Activated CD4-positive, alpha-beta T cell treated with anti-CD3 and anti-CD28 coated beads for 24 hours (primary cell): Measurements from ENCODE around the gene SLC5A1.
A peak's percentile ranks its signal among the peaks of the same experiment; 100 is the strongest.

Source experiments
- DNase-seq, 2 donors: peaks; one replicate each; pipeline ENCODE4 v3.0.0-alpha.2; 2020; ENCODE audit warnings: low read depth in 2 of 2

The SLC5A1 gene

DNA sequence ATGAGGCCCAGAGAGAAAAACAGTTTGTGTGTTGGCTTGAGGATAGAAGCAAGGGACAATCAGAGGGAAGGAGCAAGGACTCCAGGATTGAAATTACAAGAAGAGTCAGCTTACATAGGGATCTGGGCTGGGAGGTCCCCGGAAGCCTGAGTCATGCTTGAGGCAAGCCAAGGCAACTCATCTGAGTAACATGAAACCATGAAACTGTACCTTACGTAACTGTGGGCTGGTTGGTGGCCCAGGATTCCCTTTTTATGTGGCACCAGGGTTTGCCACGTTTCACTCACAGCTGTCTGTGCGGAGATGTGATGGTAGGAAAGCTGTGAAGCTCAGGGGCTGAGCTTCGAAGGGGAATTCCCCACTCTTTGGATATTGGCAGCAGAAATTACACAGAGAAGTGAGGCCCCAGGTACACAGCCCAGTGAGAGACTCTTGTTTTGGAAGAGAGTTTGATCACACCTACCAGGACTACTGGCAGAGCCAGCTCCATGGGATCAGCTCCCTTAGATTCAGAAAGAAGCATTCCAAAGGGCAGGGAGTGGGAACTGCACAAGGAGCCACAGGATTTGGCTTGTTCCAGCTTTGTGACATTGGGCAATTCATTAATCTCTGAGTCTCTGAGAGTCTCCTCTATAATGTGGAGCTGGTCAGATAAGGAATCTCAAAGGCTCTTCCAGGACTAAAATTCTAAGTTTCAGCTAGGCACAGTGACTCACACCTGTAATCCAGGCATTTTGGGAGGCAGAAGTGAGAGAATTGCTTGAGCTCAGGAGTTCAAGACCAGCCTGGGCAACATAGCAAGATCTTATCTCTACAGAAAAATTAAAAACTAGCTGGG, 7.8 kb downstream of the SLC5A1 start:
- DNase-seq = peak; percentile 32 to 47

DNA sequence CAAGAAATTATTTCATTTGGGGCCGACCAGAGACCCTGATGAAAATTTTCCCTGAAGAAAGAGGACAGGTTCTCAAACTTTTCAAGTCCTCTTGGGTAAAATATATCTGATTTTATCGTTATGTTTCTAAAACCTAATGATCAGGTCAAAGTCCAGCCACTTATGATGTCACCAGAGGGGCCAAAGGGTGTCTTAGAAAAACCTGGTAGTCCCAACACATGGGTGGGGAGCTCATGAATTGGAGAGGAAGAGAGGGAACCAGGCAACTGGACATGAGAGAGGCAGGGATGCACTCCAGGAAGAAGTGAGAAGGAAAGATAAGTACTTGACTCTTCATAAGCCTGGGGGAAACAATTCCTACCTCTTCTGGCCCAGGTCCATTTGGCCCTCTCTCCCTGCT, 9.2 kb downstream of the SLC5A1 start:
- DNase-seq = no peak

DNA sequence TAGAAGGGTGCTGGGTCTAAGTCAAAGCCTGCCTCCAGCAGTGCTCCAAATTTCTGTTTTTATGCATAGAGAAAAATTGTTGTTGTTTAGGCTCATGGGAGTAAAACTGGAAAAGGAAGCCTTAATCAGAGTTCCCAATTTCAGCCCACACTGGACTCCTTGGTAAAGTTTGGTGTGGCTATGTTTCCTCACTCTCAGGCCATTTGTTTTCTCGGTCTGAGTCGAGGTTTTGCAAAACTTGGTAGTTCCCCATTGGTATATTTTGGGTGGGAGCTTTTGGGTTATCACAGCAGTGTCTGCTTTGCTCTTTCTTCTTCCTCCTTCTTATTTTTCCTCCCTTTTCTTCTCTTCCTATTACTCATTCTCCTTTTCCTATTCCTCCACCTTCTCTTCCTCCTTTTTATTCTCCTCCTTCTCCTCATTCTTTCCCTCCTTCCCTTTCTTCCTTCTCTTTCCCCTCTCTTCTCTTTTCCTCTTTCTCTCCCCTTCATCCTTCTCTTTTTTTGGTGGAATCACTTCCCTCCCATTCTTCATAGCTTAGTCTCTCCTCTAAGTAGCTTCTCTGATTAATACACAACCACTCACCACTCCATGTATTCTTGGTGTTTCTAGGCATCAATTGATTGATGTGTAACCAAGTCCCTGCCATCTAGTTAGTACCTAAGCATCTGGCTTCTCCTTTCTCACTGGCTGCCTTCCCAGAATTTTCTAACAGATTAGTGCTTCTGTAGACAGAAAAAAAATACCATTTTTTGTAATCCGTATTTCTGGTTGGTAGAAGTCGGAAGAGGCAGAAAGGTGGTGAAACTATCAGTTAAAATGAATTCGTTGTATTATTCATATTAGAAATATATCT, 10.1 kb downstream of the SLC5A1 start:
- DNase-seq = no peak

DNA sequence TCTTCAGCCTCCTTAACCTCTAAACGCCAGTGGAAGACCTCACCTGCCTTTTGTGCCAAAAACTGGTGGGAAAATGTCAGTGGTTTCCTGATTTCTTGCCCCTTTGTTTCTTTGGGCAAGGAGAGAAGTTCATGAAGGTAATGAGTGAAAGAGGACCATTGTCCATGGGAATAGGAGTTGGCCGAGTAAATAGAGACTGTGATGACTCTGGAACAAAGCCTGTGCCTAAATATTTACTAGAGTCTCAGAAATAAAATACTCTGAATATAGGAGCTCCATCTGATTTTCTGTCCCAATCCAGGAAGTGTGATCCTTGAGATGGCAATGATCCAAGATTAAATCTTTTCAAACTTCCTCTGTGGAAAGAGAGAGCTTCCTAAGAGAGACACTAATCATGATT, 12.0 kb downstream of the SLC5A1 start:
- DNase-seq = no peak

DNA sequence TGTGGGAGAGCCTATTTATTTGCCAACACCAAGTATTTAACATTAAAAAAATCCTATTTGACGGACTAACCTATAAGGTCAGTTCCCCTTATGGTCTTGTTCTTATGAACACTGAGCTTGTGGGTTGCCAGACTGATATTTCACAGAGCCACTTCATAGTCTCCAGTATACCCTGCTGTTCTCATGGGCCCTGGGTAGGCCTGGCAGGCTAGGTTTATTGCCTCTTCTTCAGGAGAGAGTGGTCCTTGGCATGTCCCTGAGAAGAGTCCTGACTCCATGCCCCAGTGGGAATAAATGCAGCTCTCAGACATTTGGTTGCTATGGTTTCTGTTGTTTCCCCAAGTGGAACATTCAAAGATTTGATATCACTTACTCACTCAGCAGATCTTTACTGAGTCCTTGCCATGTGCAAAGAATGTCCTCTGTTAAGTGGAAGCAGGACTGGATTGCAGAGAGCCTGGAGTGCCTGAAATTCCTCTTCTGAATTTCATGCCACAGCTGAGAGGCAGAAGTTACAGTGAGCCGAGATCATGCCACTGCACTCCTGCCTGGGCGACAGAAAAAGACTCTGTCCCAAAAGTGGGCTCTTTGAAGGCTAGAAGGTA, 15.7 kb downstream of the SLC5A1 start:
- DNase-seq = no peak

DNA sequence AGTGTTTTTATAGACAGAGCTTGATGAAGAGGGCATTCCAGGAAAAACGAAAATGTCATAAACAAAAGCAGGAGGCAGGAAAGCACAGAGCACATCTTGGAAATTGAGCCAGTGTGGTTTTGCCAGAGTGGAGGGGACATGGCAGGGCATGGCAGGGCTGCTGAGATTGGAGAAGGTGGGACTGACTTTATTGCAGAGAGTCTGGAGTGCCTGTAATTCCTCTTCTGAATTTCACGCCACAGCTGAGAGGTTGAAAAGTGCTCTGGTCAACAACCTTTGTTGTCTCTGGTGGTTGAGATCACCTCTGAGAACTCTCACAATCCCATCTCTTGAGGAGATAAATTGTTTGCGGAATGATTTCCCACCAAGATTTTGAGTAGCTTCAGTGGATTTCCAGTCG, 16.4 kb downstream of the SLC5A1 start:
- DNase-seq = no peak

DNA sequence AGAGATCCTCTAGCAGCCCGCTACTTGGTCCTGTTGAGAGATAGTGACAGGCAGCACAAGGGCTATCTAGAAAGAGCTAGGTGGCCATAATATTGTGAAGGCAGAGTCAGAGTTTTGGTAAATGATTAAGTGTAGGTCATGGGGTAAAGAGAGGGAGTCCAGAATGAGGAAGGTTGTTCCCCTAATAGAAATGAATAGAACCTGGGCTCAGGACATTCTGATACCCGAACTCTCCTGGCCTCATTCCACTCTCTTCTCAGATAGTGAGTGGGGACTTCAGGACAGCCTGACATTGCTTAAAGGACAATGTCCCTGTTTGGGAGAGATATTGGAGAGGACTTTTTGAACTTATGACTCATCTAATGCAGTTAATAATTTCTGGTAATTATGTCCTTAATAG, 20.6 kb downstream of the SLC5A1 start:
- DNase-seq = no peak

DNA sequence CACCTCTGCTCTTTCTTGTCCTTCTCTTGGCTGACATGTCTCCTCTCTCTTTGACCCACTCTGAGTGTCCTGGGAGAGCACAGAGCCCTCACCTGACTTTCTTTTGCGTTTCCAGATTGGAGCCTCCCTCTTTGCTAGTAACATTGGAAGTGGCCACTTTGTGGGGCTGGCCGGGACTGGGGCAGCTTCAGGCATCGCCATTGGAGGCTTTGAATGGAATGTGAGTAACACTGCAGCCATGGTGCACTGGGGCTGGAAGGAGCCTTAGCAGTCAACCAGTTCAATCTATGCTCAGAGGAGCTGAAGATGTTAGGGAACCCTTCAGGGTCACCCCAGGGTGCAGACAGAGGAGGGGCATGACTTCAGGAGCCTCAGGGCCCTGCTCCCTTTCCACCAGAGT, 23.8 kb downstream of the SLC5A1 start:
- no peak for DNase-seq

DNA sequence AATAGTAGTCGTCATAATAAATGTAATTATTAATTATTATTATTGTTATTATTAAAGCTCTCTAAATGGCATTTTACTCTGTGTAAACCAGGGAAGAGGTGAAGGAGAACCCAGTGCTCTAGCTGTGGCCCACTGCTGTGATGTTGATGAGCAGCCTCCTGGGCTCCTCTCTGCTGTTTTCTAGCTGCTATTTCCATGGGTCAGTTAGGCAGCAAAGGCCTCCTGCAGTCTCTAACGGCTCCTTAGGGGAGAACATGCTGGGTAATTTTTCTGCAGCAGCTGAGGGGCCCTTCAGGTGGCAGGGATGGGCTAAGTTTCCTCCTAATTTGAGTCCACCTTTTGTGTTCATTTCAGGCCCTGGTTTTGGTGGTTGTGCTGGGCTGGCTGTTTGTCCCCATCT, 24.6 kb downstream of the SLC5A1 start:
- DNase-seq = no peak

DNA sequence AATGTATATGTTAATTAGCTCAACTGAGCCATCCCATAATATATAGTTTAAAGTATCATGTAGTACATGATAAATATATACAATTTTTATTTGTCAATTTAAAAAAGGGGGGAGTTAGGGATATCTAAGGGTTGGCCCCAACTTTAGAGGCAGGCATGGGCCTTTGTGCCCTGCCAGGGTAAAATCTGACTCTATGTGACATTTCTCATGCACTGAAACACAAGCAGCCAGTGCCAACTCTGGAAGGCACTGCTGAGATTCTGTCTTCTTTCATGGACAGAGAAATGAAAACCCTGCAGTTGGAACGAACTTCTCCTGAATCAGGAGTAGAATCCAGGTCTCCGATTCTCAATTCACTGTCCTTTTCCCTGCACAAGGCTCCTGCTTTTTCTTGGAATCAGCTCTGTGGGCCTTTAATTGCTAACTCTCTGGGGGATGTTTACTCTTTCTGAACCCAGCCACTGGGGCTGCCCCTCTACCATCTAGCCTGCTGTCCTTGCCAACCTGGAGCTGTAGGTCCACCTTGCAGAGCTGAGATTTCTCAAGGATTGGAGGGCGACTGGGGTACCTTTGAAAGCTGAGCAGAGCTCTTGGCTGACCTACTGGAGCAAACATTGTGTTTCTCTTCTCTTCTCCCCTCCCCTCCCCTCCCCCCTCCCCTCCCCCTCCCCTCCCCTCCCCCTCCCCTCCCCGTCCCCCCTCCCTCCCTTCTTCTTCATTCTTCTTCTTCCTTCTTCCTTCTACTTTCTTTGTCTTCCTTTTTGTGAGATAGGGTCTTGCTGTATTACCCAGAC, 26.7 kb downstream of the SLC5A1 start:
- no peak for DNase-seq

DNA sequence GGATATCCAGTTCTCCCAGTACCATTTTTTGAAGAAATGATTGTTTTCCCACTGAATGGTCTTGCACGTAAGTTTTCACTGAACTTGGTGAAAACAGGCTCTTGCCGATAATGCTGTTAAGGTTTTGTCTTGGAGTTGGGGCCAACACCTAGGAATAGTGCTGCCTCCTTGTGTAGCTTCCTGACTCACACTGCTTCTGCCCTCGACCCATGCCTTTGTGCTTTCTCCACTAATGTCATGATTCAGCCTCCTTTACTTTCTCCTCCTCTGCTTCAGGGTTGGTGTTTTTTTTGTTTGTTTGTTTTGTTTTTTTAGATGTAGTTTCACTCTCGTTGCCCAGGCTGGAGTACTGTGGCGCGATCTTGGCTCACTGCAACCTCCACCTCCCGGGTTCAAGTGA, 30.2 kb downstream of the SLC5A1 start:
- DNase-seq = no peak

DNA sequence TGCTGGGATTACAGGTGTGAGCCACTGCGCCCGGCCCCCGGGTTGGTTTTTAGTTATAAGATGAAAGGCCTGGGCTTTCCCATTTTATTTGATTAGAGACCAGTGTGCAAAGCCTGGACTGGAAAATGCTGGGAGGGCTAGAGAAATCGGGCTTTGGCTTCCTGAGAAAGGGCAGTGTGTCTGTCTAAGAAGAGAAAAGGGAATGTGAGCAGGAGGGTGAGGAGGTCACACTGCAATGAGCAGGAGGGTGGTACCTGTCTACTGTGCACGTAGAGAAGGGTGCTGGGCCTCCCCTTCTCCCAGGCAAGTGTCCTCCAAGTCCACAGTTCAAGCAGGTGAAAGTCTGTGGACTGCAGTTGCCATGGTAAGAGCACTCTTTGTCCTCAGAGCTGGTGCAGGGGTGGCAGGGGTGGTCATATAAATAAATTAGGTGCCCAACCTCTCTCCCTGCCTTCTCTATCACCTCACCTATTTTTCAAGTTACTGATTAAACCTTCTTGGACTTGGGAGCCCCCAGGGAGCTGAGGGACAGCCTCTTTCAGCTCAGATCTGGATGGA, 30.8 kb downstream of the SLC5A1 start:
- DNase-seq = no peak

DNA sequence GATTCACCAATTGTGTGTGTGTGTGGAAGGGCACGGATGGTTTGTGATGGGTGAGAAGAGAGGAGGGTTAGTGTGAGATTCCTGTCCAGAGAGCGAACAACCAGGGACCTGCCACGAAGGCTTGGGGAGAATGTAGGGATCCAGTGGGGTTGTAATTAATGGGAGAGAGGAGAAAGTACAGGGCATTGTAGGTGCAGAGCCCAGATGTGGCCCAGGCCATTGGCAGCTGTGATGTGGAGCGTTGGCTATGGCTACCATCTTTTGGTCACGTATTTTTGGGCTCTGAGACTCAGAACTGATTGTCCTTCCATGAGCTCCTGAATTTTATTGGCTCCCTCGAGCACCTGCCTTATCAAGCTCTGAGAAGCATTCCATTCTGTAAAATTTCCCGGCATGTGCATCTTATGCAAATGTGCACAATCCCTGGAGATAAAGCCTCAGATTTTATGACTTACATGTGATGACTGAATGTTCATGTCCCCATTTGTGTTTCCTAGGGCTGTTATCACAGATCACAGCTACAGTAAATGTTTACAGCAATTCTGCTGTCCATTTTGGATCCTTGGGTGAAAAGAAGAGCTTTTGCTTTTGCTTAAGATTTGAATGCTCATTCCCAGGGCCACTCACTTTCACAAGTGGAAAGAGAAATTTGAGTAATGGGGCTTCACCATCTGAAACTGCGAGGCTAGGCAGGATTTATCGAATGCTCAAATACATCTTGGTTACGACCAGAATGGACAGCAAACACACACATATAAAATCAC, 33.1 kb downstream of the SLC5A1 start:
- DNase-seq = no peak

DNA sequence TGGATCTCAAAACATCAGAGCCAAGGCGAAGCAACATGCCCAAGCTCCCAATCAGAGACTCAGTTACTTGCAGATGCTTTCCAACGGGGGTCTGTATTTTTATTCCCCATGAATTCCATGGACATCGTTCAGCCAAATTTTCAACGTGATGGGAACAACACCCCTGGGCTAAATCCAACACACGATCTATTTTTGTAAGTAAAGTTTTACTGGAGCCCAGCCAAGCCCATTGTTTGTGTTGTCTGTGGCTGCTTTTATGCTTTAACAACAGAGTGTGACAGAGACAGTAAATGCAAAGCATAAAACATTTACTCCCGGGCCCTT, 33.7 kb downstream of the SLC5A1 start:
- DNase-seq = no peak

DNA sequence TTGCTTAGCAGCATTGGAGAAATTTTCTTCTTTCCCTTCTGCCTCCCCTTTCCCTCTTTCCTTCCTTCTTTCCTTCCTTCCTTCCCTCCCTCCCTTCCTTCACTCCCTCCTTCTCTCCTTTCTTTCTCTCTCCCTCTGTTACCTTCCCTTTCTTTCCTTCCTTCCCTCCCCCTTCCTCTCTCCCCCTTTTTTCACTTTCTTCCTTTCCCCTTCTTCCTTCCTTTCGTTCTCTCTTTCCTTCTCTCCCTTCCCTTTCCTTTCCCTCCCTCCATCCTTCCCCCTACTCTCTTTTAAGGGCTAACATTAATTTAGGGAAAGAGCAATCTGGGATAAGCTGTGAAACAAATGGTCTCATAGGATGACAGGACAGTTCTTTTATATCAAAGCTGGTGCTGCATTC, 34.1 kb downstream of the SLC5A1 start:
- no peak for DNase-seq

DNA sequence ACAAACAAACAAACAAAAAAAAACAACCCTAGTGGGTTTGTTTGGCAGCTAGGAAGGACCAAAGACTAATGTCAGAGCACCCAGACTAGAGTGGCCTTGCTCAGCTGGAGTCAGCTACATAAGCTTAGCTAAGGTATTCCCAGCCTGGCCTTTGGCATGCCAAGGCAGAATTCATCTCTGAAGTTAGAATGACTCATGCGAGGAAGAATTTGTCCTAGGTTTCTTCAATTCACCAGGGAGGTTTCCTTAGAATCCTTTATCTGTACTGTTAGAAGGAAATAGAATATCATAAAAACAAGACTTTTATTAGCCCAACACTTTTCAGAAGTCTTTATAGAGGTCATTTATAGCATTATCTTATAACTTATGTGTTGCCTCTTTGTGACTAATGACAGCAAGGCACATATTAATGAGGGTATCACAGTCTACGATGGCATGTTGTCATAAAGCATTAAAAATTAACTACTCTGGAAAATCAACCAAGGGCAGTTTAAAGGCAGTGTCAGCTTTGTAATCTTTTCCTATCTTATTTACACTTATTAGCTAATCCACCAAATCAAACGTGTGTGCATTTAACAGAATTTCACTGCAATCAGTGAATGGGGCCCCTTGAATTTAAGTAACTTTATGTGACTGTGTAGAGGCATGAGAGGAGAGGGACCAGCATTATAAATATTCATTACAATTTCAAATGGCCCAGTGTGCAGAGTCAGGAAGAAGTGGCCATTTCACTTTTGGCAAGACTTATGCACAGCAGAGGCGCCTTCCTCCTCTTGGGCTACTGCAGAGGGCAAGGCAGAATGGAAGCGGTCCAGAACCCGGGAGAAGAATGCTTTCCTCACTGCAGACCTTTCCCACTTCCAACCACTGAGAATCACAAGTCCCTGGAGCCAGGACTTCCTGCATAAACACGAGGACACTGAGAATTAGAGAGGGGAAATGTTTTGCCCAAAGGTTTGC, 36.3 kb downstream of the SLC5A1 start:
- no peak for DNase-seq

DNA sequence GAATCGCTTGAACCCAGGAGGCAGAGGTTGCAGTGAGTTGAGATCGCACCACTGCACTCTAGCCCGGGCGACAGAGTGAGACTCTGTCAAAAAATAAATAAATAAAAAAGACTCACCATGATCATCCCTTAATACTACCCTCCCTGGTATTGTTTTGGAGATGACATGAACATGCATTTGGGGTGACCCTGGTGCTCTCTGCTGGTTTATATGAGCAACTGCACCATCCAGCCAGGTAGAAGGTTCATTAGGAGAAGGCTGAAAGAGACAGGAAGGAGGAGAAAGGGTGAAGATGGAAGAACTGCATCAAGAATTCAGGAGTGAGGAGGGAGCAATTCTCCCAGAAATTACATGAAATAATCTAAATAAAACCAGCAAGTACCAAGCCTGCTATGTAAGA, 37.8 kb downstream of the SLC5A1 start:
- DNase-seq = peak in 1 of 2 donors; percentile 1

DNA sequence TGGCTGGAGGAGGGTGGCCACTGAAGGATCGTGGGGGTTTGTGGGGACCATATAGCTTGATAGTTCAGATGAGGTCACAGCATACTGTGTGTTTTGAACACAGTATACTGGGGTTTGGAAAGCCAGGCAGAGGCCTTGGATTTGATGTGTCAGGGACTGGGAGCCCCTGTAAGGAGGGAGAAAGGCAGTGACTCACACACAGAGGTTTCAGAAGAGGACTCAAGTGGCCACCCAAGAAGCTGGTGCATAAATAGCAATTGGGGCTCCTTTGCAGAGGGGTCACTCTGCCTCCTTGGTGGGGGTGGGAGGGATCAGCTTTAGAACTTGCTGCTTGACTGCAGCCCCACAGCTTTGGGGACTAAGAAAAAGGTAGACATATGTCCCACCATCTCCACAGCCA, 39.3 kb downstream of the SLC5A1 start:
- DNase-seq = no peak

DNA sequence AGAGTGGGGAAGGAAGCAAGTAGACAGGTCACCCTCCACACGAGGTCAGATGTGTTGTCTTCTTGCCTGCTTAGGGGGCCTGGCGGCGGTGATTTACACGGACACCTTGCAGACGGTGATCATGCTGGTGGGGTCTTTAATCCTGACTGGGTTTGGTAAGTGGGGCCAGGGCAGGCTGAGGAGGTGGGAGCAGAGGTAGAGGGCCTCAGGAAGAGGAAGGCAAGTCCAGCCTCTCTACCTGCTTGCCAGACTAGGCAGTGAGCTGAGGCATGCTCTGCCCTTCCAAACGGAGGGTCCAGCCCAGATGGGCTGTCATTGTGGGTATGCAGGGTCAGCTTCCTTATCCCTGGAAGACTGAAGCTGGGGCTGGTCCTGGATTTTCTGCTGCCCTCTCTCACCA, 39.9 kb downstream of the SLC5A1 start:
- DNase-seq = no peak

DNA sequence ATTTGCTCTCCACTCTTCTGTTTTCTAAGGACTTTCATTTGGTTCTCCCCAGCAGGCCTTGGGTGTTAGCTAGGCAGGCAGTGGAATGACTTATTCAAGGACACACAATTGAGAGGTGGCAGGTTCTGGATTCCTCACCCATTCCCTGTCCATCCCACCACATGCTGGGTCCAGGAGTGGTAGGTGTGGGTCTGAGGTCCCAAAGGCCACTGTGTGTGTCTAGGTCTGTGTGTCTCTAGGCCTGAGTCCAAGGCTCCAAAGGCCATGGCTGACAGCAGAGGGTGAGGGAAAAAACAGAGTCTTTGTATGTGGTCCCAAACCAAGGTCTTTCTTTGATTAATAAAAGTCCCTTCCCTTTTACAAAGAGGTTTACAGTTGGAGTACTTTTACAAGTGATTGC, 40.8 kb downstream of the SLC5A1 start:
- DNase-seq = no peak
